SK-N-SH treated with all-trans-retinoic acid at 6 μM for 48 hours (cell line): ENCODE data around the gene GNAQ.

ENCODE experiments used
- ATAC-seq: fragments of 200-7000 bp; cut with Tn5 transposase; 3 replicates; pipeline ENCODE4 v1.9.1; 2020; ENCODE audit warnings: mild to moderate bottlenecking, moderate library complexity
- ARNTL ChIP-seq: fragments of 450-650 bp; formaldehyde crosslinking; IDR thresholded peaks from 2 replicates; pipeline ENCODE4 v1.5.0; 2020; ENCODE audit warnings: low read depth, mild to moderate bottlenecking, moderate library complexity, borderline replicate concordance
- BACH2 ChIP-seq: fragments of 250-450 bp; sonication (Bioruptor Pico); IDR thresholded peaks from 2 replicates; pipeline ENCODE4 v1.9.0; 2021; ENCODE audit warnings: mild to moderate bottlenecking, borderline replicate concordance
- CSDC2 ChIP-seq: fragments of 250-450 bp; sonication (Bioruptor Pico); IDR thresholded peaks from 2 replicates; pipeline ENCODE4 v1.5.0; 2020; ENCODE audit warnings: mild to moderate bottlenecking, moderate library complexity
- ESRRG ChIP-seq: fragments of 250-450 bp; sonication (Bioruptor Pico); IDR thresholded peaks from 2 replicates; pipeline ENCODE4 v1.6.1; 2021; ENCODE audit warnings: mild to moderate bottlenecking
- GLIS3 ChIP-seq: fragments of 250-450 bp; sonication (Bioruptor Pico); IDR thresholded peaks from 2 replicates; pipeline ENCODE4 v1.5.0; 2020; ENCODE audit warnings: mild to moderate bottlenecking, moderate library complexity
- ISL1 ChIP-seq: fragments of 250-450 bp; sonication (Bioruptor Pico); IDR thresholded peaks from 2 replicates; pipeline ENCODE4 v2.1.2; 2022; ENCODE audit warnings: mild to moderate bottlenecking, moderate library complexity
- OSR1 ChIP-seq: fragments of 250-450 bp; sonication (Bioruptor Pico); IDR thresholded peaks from 2 replicates; pipeline ENCODE4 v1.8.0; 2022; ENCODE audit warnings: moderate library complexity, mild to moderate bottlenecking, inconsistent platforms
- PPARA ChIP-seq: fragments of 250-450 bp; sonication (Bioruptor Pico); IDR thresholded peaks from 2 replicates; pipeline ENCODE4 v1.5.0; 2020; ENCODE audit warnings: mild to moderate bottlenecking, borderline replicate concordance
- RARB ChIP-seq: fragments of 250-450 bp; sonication (Bioruptor Pico); IDR thresholded peaks from 2 replicates; pipeline ENCODE4 v1.8.0; 2021; ENCODE audit warnings: mild to moderate bottlenecking, moderate library complexity
- TCF4 ChIP-seq: fragments of 250-450 bp; sonication (Bioruptor Pico); IDR thresholded peaks from 2 replicates; pipeline ENCODE4 v1.8.0; 2021; ENCODE audit warnings: mild to moderate bottlenecking, moderate library complexity, borderline replicate concordance
- TOX ChIP-seq: fragments of 250-450 bp; sonication (Bioruptor Pico); IDR thresholded peaks from 2 replicates; pipeline ENCODE4 v1.8.0; 2021; ENCODE audit warnings: mild to moderate bottlenecking, moderate library complexity, borderline replicate concordance
- ZC3H10 ChIP-seq: fragments of 250-450 bp; sonication (Bioruptor Pico); IDR thresholded peaks from 2 replicates; pipeline ENCODE4 v1.5.1; 2021; ENCODE audit warnings: mild to moderate bottlenecking, moderate library complexity
- ZFP3 ChIP-seq: fragments of 250-450 bp; sonication (Bioruptor Pico); IDR thresholded peaks from 2 replicates; pipeline ENCODE4 v1.5.0; 2020; ENCODE audit warnings: mild to moderate bottlenecking, moderate library complexity
- ZFP30 ChIP-seq: fragments of 450-650 bp; formaldehyde crosslinking; IDR thresholded peaks from 2 replicates; pipeline ENCODE4 v1.5.0; 2022; ENCODE audit warnings: mild to moderate bottlenecking, moderate library complexity
- ZNF565 ChIP-seq: fragments of 450-650 bp; formaldehyde crosslinking; conservative IDR thresholded peaks from 2 replicates; pipeline ENCODE4 v1.5.0; 2020; ENCODE audit warnings: low read depth, mild to moderate bottlenecking, moderate library complexity
- ZNF70 ChIP-seq: fragments of 450-650 bp; formaldehyde crosslinking; IDR thresholded peaks from 2 replicates; pipeline ENCODE4 v1.5.0; 2020; ENCODE audit warnings: mild to moderate bottlenecking, moderate library complexity
- ZNF8 ChIP-seq: fragments of 450-650 bp; formaldehyde crosslinking; IDR thresholded peaks from 2 replicates; pipeline ENCODE4 v1.5.0; 2020; ENCODE audit warnings: mild to moderate bottlenecking, moderate library complexity
- TF ChIP-seq, protein P1 (sequence below): fragments of 250-450 bp; sonication (Bioruptor Pico); IDR thresholded peaks from 2 replicates; pipeline ENCODE4 v1.5.1; 2020; ENCODE audit warnings: low read depth, mild to moderate bottlenecking, moderate library complexity
- TF ChIP-seq, protein P2 (sequence below): fragments of 250-450 bp; sonication (Bioruptor Pico); IDR thresholded peaks from 2 replicates; pipeline ENCODE4 v1.5.0; 2020; ENCODE audit warnings: mild to moderate bottlenecking, moderate library complexity
- TF ChIP-seq, protein P3 (sequence below): fragments of 250-450 bp; sonication (Bioruptor Pico); IDR thresholded peaks from 2 replicates; pipeline ENCODE4 v1.8.0; 2020; ENCODE audit warnings: mild to moderate bottlenecking, moderate library complexity, borderline replicate concordance
- TF ChIP-seq, protein P4 (sequence below): fragments of 250-450 bp; sonication (Bioruptor Pico); IDR thresholded peaks from 2 replicates; pipeline ENCODE4 v1.8.0; 2021; ENCODE audit warnings: low read depth, mild to moderate bottlenecking, moderate library complexity, borderline replicate concordance
- TF ChIP-seq, protein P5 (sequence below): fragments of 250-450 bp; sonication (Bioruptor Pico); IDR thresholded peaks from 2 replicates; pipeline ENCODE4 v1.5.1; 2021; ENCODE audit warnings: mild to moderate bottlenecking, moderate library complexity

GNAQ gene

DNA sequence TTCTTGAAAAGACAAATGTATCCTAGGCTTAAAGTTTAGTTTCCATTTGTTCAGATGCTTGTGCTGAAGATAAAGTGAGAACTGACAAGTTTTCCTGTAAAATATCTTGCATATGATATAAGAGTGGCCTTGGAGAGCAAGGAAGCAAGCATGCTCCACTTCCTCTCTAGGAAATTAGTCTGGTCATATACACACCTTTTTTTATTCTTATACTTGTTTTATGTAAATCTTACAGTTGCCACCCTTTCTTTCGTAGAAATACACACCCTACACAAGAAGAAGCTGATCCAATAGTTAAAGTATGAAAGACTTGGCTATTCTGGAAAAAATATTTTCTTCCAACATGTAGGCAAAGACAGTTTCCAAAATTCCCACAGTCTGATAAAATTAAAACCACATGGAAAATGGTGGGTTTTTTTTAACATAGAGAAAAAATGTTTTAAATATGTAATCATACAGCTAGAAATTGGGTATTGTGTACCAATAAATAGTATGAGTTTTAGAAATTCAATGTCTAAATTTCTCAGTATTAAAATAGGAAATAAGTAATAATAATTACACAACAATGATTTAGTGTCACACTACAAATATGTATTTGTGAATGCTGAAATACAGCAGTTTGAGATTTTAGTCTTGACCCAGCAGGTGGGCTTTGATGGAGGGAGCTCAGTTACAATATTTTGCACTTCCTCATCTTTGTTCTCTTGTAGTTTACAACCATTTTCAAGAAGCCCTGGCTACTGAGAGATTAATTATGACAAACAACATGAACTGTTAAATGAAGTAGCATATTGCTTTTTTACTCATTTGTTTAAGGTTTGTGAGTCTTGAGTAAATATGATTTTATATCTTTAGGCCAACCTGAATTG, 197.8 kb downstream of the GNAQ start (continued):
- TF ChIP-seq ZNF70: no peak
- no peak for TF ChIP-seq BACH2
- no peak for TF ChIP-seq ZFP3 (CRISPR knock-in tag)

DNA sequence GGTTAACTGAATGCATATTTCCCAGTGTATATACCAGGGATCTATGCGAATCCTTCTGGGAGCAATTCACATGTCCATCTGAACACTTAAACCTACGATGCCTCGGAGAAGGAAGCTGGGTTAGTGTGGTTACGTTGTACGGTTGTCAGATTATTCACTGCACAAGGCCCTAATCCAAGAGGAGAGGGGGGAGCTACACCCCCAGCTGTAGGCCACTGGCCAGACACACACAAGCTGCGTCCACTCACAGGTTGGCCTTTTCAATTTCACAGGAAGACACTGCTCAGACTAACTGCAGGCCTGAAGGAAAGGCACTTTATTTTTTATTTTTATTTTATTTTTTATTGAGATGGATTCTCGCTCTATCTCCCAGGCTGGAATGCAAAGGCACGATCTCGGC, 199.0 kb downstream of the GNAQ start:
- no peak for ATAC-seq
- TF ChIP-seq OSR1 (CRISPR knock-in tag): no peak
- TF ChIP-seq, protein P1, sequence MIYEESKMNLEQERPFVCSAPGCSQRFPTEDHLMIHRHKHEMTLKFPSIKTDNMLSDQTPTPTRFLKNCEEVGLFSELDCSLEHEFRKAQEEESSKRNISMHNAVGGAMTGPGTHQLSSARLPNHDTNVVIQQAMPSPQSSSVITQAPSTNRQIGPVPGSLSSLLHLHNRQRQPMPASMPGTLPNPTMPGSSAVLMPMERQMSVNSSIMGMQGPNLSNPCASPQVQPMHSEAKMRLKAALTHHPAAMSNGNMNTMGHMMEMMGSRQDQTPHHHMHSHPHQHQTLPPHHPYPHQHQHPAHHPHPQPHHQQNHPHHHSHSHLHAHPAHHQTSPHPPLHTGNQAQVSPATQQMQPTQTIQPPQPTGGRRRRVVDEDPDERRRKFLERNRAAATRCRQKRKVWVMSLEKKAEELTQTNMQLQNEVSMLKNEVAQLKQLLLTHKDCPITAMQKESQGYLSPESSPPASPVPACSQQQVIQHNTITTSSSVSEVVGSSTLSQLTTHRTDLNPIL (CRISPR knock-in tag): no peak
- TF ChIP-seq RARB (CRISPR knock-in tag): no peak
- no peak for TF ChIP-seq TOX (CRISPR knock-in tag)
- TF ChIP-seq, protein P2, sequence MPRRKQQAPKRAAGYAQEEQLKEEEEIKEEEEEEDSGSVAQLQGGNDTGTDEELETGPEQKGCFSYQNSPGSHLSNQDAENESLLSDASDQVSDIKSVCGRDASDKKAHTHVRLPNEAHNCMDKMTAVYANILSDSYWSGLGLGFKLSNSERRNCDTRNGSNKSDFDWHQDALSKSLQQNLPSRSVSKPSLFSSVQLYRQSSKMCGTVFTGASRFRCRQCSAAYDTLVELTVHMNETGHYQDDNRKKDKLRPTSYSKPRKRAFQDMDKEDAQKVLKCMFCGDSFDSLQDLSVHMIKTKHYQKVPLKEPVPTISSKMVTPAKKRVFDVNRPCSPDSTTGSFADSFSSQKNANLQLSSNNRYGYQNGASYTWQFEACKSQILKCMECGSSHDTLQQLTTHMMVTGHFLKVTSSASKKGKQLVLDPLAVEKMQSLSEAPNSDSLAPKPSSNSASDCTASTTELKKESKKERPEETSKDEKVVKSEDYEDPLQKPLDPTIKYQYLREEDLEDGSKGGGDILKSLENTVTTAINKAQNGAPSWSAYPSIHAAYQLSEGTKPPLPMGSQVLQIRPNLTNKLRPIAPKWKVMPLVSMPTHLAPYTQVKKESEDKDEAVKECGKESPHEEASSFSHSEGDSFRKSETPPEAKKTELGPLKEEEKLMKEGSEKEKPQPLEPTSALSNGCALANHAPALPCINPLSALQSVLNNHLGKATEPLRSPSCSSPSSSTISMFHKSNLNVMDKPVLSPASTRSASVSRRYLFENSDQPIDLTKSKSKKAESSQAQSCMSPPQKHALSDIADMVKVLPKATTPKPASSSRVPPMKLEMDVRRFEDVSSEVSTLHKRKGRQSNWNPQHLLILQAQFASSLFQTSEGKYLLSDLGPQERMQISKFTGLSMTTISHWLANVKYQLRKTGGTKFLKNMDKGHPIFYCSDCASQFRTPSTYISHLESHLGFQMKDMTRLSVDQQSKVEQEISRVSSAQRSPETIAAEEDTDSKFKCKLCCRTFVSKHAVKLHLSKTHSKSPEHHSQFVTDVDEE (CRISPR knock-in tag): no peak
- TF ChIP-seq ISL1: no peak
- TF ChIP-seq ZC3H10: no peak
- no peak for TF ChIP-seq ZNF565 (CRISPR knock-in tag)
- TF ChIP-seq CSDC2 (CRISPR knock-in tag): no peak
- TF ChIP-seq, protein P3, sequence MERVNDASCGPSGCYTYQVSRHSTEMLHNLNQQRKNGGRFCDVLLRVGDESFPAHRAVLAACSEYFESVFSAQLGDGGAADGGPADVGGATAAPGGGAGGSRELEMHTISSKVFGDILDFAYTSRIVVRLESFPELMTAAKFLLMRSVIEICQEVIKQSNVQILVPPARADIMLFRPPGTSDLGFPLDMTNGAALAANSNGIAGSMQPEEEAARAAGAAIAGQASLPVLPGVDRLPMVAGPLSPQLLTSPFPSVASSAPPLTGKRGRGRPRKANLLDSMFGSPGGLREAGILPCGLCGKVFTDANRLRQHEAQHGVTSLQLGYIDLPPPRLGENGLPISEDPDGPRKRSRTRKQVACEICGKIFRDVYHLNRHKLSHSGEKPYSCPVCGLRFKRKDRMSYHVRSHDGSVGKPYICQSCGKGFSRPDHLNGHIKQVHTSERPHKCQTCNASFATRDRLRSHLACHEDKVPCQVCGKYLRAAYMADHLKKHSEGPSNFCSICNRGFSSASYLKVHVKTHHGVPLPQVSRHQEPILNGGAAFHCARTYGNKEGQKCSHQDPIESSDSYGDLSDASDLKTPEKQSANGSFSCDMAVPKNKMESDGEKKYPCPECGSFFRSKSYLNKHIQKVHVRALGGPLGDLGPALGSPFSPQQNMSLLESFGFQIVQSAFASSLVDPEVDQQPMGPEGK: no peak
- no peak for TF ChIP-seq TCF4 (CRISPR knock-in tag)
- no peak for TF ChIP-seq GLIS3 (CRISPR knock-in tag)
- no peak for TF ChIP-seq ZNF70
- TF ChIP-seq, protein P4, sequence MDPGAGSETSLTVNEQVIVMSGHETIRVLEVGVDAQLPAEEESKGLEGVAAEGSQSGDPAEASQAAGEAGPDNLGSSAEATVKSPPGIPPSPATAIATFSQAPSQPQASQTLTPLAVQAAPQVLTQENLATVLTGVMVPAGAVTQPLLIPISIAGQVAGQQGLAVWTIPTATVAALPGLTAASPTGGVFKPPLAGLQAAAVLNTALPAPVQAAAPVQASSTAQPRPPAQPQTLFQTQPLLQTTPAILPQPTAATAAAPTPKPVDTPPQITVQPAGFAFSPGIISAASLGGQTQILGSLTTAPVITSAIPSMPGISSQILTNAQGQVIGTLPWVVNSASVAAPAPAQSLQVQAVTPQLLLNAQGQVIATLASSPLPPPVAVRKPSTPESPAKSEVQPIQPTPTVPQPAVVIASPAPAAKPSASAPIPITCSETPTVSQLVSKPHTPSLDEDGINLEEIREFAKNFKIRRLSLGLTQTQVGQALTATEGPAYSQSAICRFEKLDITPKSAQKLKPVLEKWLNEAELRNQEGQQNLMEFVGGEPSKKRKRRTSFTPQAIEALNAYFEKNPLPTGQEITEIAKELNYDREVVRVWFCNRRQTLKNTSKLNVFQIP: no peak
- TF ChIP-seq BACH2: no peak
- no peak for TF ChIP-seq ZFP3 (CRISPR knock-in tag)

DNA sequence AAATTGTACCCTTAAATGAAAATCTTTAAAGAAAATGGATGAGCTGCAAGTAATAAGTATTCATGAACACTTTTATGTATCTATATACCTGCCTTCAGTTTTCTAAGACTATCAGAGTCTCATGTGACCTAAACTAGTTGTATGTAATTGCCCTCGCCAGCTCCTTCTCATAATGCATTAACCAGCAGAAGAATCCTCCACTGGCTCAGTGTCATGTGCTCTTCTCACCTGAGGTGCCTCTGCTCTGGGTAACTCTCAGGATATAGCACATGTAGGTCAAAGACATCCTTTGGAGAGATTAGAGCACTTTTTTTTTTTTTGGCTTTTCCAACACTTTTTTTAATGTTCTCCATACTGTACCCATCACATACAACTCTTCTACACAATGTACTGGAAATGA, 199.8 kb downstream of the GNAQ start:
- ATAC-seq: no peak
- TF ChIP-seq ZNF70 (no peak), TCF4 (CRISPR knock-in tag) (no peak), ZC3H10 (no peak)

DNA sequence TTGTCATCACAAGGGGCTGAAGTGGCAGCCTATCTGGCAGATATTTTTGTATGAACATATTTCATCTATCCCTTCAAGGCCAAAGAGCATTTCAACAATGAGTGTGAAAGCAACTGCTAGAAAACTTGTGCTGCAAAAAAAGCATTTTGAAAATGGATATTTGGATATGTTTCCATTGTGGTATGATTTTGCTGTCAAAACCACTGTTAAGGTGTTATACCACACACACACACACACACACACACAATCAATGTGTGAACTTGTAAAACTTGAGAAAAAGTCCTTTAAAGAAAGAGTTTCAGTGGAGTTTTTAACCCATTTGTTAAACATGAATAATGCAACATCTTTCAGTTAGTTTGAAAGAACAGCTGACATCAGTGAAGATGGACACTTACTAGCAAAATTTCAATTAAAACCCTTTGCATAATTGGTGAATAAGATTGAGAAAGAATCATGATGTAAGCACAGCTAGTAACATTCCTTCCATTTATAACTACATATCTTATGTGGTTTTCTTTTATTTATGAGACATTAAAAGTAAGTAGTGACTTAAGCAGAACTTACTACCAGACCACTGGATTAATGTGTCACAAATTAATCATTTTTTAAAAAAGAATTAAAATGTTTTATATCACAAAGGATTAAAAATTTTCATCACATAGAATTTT, 200.9 kb downstream of the GNAQ start:
- ATAC-seq: no peak
- no peak for TF ChIP-seq PPARA
- no peak for TF ChIP-seq ZNF8 (CRISPR knock-in tag)
- no peak for TF ChIP-seq ZNF565 (CRISPR knock-in tag)
- no peak for TF ChIP-seq ISL1
- no peak for TF ChIP-seq GLIS3 (CRISPR knock-in tag)
- no peak for TF ChIP-seq TOX (CRISPR knock-in tag)
- TF ChIP-seq ESRRG (CRISPR knock-in tag): no peak
- TF ChIP-seq, protein P4: no peak
- TF ChIP-seq ZFP30 (CRISPR knock-in tag): no peak
- TF ChIP-seq, protein P5, sequence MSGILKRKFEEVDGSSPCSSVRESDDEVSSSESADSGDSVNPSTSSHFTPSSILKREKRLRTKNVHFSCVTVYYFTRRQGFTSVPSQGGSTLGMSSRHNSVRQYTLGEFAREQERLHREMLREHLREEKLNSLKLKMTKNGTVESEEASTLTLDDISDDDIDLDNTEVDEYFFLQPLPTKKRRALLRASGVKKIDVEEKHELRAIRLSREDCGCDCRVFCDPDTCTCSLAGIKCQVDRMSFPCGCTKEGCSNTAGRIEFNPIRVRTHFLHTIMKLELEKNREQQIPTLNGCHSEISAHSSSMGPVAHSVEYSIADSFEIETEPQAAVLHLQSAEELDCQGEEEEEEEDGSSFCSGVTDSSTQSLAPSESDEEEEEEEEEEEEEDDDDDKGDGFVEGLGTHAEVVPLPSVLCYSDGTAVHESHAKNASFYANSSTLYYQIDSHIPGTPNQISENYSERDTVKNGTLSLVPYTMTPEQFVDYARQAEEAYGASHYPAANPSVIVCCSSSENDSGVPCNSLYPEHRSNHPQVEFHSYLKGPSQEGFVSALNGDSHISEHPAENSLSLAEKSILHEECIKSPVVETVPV: no peak
- TF ChIP-seq ZC3H10: no peak
- no peak for TF ChIP-seq CSDC2 (CRISPR knock-in tag)
- no peak for TF ChIP-seq ZFP3 (CRISPR knock-in tag)
- TF ChIP-seq ARNTL: no peak
- no peak for TF ChIP-seq RARB (CRISPR knock-in tag)
- no peak for TF ChIP-seq BACH2
- no peak for TF ChIP-seq TCF4 (CRISPR knock-in tag)
- no peak for TF ChIP-seq OSR1 (CRISPR knock-in tag)
